ENCODE results near the gene PALLD. TPM values are rescaled to one million over a fixed set of nuclear protein-coding genes. Genes with fewer than 3 reads are reported as not detected.

Gene PALLD
- polyA plus RNA-seq, 5 donors, result 55.6 to 90.3 (median 82.1) TPM

DNA sequence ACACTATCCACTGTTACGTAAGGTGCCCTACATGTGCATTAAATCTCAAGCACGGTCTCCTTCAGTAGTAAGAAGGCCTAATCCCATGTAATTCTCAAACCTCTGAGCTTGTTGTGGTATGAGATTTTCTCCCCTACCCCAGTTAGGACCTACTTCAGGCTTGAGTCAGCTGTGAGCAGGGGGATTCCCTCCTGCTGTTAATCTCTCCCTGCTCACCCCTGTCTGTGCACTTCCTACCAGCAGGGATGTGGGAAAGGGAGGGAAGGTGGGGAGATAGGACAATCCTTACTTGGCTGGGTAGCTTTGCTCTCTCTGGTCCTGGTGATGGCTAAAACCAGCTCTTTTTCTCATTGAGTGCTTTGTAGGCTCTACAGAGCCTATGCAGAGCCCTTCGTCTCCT is 60.8 kb downstream of the PALLD start:
- DNase-seq, result no peak

DNA sequence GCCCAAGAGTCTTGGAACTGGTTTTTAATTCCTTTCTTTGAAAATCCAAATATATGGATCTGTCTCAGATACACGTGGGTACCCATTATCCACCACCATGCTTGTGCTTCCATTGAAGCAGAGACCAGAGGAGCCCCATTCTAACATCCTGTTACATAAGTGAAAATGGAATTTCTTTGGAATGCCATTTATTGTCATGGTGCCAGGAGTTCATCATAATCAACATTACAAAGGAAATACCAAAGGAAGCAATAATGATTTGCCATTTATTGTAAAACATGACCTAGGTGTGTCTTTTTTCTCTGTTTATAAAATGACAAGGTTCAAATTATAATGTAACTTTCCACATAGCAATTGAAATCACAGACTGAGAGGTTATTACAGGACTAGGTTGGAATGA is 61.7 kb downstream of the PALLD start:
- DNase-seq, result no peak

DNA sequence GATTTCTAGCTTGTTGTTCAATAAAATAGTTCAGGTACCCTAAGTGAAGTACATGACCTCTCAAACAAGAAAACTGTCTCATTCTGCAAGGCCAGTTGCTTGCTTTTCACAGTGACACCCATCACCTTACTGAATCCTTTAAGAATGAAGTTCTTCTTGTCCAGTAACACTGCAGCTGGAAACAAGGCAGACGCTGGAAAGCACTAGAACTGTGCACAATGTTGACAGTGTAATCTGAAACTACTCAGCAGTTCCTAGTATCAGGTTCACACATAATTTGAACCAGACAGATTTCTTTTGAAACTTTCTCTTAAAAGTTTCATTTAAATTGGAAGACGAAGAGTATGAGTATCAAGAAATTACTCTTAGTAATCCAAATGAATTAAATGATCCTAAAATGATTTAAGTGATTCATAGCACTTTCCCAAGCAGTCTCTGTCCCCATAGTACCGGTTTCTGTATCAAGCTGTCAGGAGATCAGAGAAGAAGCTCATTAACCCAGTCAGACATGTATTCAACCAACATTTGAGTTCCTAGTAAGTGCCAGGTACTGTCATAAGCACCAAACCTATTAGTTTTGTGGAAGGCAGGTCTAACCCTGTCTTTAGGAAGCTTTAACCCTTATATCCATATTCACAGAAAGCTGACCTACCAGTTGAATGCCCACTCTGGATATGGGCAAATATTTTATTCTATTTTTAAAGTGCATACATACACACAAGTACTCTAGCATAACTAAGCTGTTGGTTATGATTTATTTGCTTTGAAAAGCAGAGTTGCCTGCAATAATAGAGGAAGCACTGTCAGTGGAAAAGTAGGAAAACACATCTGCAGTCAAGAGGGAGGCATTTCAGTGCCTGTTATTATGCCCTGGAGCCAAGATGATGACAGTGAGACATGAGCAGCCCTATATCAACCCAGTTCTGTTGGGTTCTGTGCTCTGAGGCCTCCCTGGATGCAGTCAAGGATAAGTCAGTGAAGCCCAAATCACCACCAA is 63.6 kb downstream of the PALLD start:
- peak in 1 of 2 donors; percentile 45 for DNase-seq

DNA sequence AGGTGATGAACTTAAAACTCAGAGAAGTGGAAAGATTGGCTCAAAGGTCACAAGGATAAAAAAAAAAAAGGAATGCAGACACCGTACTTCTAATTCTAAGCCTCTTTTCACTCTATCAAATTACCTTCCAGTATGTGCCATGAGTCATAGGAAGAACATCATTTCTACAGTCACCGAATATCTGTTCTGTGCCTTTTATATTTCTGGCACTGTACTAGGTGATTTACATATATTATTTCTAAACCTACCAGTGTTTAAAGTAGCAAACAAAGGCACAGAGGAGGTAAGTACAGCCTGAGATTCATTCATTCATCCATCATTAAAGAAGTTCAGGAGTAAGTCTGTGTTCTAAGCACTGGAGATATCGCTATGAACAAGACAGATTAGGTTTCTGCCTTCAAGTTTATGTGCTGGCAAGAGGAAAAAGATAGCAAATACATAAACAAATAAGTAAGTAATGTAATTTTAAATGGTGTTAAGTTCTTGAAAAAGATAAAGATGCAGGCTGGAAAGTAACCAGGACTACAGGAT is 65.3 kb downstream of the PALLD start:
- no peak for DNase-seq

DNA sequence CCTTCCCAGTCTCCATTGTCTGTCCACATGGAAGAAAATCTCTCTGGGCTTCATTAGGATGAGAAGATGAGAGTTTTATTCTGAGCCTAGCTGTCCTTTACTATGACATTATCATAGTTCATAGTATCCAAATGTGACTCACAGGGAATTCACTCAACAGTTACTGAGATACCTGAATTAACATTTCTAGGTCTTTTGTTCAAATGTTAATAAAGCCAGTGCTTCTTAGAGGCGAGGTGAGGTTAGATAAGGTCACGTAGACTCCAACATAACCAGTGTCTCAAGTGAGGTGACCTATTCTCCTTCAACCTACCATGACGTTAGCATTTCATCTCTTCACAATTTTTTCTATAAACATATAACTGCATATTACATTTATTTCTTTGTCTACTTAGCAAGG is 67.2 kb downstream of the PALLD start:
- no peak for DNase-seq

DNA sequence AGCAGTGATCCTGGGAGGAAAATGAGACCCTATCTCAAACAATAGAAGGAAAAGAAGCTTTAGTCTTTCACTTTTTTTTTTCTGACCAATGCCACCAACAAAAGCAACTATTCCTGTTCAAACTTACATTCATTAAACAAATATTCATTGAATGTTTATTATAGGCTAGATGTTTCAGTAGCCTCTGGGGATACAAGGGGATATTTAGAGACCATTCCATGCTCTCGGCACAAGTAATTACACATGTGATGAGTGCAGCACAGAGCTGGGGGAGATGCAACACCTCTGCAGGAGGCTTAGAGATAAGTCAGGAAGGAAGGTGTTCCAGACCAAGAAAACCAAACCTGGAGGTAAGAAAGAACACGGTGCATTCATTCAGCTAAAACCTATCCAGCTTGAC is 68.3 kb downstream of the PALLD start:
- no peak for DNase-seq

DNA sequence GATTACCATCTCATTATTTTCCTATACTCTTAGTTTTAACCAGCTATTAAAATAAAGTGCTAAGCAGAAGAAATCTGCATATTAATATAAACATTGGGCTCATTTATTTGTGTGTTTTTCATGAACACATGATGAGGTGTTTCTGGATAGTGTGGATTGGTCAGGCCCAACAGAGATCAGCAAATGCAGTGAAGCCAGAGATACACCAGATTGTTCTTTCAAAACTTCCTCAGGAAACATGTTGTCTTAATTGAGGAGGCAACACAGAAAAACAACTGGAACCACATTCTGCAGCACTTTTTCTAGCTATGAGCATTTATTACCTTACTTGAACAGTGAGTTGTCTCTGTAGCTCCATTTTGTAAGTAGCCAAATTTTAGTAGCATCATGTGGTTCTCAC is 69.9 kb downstream of the PALLD start:
- no peak for DNase-seq

DNA sequence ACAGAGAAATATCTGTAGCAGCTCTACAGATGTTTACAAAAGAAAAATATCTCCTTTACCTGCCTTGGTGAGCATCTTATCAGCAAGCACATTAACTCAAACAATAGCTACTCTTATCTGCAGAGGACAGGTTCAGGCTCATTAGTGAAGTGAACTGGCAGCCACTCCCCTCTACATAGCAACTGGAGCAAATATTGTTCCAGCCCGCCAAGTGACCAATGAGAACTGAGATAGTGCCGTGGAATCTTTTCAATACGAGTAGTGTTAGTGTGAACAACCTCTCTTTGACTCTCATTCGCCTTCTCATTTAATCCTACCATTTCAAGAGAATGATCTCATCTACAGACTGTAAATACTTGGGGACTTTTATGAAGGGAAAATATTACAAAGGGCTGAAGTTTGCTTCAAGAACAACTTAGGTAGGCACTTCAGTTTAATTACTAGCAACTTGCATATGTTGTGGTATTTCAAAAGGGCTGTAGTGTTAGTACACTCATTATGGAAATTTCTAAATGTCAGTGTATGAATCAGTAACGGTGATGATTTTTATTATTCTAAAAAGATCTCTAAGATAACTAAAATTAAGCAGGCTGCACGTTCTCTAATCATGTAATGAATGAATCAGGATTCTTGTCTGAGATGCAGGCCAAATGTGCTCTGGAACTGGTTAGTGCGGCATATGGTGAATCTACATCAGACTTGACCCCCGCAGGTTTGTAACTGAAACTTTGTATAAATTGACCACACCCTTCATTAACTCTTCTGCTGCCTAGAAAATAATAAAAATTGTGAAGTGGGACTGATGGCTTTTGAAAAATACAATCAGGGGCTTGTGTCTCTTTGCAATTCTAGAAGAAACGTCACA is 72.4 kb downstream of the PALLD start:
- DNase-seq, result no peak

DNA sequence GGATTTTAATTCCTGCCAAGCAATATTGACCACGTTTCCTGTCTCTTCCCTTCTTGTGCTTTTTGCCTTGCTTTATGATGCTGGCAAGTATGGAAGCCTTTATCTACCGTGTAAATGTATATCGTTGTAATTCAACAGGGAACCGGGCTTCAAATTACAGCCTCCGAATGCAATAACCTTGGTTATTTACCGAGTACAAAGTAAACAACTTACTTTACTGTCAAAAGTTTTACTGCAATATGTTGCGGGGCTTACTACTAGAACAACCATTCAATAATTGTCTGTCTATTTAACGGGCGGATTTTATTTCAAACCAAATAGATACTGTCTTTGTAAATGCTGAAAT is 73.1 kb downstream of the PALLD start:
- no peak for DNase-seq

DNA sequence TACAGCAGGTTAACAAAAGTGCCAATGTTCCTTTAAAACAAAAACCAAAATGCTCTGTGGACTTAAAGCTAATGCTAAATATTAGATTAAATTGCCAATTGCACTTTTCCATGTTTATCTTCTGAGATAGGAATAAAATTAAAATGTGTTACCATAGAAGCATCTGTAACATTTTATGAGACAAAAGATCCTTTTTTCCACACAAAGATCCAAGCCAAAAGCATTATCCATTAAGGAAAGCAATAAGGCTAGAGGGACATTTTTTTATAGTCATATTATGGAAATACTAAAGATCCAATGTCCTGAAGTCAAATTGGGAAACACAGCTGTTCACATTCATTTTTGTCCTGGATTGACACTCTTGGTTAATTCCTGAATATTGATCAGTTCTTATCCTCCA is 73.6 kb downstream of the PALLD start:
- DNase-seq, result no peak

DNA sequence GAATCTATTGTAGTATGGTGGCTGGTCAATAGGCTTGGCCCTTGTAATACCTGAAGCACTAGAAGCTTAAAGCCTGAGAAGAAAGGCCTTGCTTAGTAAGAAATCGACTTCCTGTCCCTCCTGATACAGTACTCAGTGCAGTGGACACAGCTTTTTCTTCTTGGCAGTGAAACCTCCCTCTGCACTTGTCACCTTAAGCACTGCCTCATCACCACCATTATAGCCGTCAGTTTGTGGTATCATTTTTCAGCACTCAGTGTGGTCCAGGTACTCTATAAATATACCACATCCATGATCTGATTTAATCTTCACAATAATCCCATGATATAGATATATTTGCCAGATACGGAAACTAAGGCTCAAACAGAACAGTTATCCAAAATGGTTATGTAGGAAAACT is 75.2 kb downstream of the PALLD start:
- no peak for DNase-seq

DNA sequence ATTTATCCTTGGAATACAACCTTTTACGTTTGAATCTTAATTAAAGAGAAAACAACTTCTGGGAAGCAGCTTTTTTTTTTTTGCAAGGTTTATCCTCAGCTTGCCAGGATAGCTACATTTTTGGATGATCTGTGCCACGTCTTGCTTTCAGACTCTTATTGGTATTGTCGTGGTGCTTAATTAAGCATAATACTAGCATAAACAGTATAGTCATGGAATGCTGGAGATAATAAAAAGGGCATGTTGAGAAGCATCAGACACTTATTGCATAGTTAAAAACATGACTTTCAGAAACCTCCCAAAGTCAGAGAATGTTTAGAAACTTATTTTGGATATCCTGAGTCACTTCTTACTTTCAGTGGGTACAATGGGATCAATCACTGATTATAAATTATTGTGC is 77.0 kb downstream of the PALLD start:
- DNase-seq, result no peak

DNA sequence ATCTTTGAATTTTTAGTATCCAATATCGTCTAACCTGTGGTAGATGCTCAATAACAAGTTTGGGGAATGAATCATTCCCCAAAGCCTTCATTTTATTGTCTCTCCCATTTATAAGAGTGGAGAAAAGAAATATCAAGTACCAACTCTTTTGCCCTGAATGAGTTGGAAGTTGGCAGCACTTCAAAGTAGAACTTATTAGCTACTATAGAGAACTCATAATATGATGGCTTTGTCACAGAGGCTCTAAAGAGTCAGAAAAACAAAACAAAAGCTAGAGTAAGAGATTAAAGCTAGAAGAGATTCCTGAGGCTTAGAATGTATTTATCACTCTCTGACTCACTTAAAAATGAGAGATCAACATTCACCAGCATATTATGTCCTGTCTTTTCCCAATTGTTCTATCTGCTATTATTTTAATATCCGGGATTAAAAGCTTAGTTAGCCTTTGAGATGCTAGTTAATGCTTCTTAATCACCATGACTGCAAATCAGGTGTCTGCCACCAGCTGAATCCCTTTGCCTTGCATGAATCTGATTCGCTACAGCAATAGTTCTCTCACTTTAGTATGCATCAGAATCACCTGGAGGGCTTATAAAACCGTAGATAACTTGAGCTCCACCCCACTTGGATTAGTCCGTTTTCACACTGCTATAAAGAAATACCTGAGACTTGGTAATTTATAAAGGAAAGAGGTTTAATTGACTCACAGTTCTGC is 77.9 kb downstream of the PALLD start:
- no peak for DNase-seq

DNA sequence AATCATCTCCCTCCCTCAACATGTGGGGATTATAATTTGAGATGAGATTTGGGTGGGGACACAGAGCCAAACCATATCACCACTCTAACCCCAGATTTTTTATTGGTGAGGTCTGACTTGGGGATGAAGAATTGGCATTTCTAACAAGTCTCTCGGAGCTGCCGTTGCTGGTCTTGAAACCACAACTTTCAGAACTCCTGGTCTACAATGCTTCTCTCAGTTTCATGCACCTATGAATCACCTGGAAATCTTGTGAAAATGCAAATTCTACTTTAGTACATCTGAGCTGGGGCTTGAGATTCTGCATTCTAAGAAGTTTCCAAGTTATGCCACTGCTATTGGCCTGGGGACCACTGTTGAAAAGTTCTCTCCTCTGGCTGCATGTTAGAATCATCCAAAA is 78.6 kb downstream of the PALLD start:
- no peak for DNase-seq

DNA sequence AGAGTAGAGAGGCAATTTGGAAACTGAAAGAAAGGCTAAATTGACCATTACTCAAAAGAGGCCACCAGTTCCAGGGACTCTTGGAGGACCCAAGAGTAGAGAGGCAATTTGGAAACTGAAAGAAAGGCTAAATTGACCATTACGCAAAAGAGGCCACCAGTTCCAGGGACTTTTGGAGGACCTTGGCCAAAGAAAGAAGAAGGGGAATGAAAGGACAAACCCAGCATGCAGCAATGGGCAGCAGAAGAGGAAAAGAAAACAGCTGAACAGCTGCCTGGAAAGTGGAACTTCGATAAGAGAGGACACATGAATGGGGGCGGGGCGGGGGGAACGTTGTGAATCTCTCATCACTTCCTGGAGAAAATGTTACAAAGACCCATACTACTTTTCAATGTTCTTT is 80.8 kb downstream of the PALLD start:
- no peak for DNase-seq

DNA sequence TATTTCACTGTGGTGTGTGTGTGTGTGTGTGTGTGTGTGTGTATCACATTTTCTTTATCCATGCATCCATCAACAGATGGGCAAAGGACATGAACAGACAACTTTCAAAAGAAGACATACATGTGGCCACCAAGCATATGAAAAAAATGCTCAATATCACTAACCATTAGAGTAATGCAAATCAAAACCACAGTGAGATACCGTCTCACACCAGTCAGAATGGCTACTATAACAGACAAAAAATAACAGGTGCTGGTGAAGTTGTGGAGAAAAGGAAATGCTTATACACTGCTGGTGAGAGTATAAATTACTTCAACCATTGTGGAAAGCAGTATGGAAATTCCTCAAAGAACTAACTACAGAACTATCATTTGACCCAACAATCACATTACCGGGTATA is 83.4 kb downstream of the PALLD start:
- no peak for DNase-seq

DNA sequence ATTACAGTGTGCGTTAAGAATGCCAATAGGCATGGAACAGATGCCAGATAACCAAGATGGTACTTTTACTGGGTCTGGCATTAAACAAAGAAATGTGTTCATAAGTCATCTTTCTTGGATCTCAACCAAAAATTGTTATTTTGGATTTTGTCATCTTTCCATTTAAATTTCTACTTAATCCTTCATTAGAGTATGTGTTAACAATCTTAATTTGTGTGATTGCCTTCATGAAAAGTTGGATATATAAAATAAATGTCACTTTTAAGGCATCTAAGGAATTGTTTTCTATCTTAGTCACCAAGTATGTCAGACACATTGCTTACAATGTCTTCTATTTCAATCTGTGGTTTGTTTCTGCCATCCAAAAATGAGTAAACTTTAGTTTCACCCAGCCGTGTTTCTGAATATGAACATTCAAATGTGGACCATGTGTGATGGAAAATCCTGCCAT is 87.5 kb downstream of the PALLD start:
- no peak for DNase-seq

DNA sequence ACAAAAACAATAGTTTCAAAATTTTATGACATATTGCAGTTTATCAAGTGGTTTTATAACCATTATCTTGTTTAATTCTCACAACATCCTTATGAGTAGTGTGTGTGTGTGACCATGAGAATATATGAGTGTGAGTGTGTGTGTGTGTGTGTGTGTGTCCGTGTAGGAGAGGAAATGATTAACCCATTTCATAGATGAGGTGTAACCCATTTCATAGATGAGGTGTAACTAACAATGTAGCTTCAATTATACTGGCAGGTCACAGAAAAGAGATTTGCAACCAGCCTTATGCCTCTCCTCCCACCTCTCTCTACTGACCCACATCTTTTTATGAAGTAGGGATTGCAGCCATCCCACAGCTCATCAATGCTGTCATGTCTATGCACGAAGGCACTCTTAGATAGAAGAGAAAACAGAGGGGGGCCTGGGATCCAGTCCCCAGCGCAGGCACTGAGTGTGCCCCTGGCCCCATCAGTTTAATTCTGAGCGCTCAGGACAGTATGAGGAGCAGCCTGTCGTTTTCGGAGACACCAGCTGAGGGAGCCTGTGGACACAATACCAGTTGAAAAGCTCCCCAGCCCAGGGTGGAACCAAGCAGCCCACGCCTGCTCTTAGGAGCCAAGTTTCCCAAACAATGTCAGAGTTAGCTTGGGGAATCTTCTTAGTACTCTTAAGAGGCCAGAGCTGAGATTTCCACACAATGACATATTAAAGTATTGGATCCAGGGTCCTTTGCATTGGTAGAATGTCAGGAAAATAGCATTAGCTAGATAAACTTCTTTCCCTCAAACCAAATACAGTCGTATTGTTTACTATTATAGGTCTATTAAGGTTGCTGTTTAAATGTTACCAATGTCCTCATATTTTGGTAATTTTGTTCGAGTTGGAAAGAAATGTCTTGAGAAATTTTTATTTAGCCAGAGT is 88.6 kb downstream of the PALLD start:
- peak; percentile 12 to 57 for DNase-seq

DNA sequence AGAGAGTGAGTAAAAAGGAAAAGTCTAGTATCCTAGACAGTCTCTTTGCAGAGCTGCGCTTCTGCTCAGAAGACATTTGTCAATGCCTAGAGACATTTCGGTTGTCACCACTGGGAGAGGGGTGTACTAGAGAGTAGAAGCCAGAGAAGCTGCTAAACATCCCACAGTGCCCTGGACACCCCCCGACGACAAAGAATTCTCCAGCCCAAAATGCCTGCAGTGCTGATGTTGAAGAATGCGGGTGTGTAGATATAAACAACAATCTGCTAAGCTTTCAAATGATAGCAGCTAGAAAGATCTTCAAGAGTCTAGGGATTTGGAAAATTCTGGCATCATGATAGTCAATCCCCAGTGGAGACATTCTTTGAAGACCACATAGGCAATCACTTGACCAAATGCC is 90.1 kb downstream of the PALLD start:
- DNase-seq, result no peak

DNA sequence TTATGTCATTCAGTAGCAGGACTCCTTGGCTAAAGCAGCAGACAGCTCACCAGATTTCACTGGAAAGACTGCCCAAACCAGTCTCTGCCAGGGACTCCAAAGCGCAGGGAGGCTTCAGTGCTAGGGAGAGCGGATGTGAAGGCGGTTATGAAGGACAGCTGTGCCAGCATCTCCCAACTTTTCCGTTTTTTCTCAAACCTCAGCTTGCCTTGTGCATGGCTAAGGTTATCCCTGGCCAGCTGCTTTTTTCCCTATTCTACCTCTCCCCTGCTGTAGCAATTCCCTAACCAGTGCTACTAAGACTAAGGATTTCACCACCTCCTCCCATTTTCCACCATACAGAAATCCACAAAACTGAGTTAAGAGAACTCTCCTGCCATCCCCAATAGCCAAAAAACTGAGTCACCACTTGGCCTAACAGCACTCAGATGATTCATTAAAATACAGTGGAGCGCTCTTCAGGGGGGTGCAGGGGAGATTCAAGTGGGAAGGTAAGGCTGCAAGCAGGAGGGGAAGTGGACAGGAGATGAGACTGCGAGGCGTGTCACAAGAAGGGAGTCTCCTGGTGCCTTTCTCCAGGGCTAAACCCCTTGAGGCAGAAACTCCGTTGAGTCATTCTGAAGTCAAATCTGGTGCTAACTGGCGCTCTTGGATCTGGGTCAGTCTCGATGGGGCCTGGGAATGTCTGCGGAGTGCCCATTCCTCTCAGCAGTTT is 90.7 kb downstream of the PALLD start:
- no peak for DNase-seq
